Panc1 (cell line): ENCODE results near the gene LYPLA2. TPM values are rescaled to one million over a fixed set of nuclear protein-coding genes. Genes with fewer than 3 reads are reported as not detected.

Experiments
- ATAC-seq: fragments of 200-7000 bp; cut with Tn5 transposase; 2 replicates; pipeline ENCODE4 v1.9.1; 2020; ENCODE audit warnings: mild to moderate bottlenecking, moderate library complexity
- BruUV-seq: library from RNA; stranded (reverse); fragments of 400-500 nt; replicated peaks from 2 replicates; lab custom pipeline; 2021; lab: Mats Ljungman, UMichigan
- CTCF ChIA-PET: fragments of 300-600 bp; sonication (Branson Sonifier 250); formaldehyde crosslinking; loops from one replicate; lab custom pipeline; 2022; ENCODE audit warnings: antibody characterized with exemption; lab: Charles Lee
- POLR2A ChIA-PET: fragments of 300-600 bp; sonication (Branson Sonifier 250); formaldehyde crosslinking; loops from one replicate; lab custom pipeline; 2022; ENCODE audit warnings: antibody characterized with exemption; lab: Charles Lee
- DNase-seq: peaks from one replicate; pipeline ENCODE4 v3.0.0-alpha.2; 2010; ENCODE audit warnings: low read depth, low spot score
- H3K27ac ChIP-seq: 2 replicates; pipeline ENCODE4 v1.5.1; 2011; ENCODE audit warnings: mild to moderate bottlenecking, low read length, inconsistent platforms
- H3K27me3 ChIP-seq: fragments of 200-500 bp; sonication (Bioruptor generic); 2 replicates; pipeline ENCODE4 v1.6.0; 2014; ENCODE audit warnings: low read length, inconsistent platforms; ENCODE audit not compliant: control insufficient read depth, insufficient read depth
- H3K36me3 ChIP-seq: fragments of 200-500 bp; sonication (Bioruptor generic); 2 replicates; pipeline ENCODE4 v1.5.1; 2014; ENCODE audit warnings: inconsistent platforms, mild to moderate bottlenecking, low read length, moderate library complexity; ENCODE audit not compliant: control insufficient read depth, insufficient read depth
- H3K4me1 ChIP-seq: 2 replicates; pipeline ENCODE4 v1.5.1; 2011; ENCODE audit warnings: inconsistent platforms, mild to moderate bottlenecking, low read length, moderate library complexity; ENCODE audit not compliant: control insufficient read depth, insufficient read depth
- H3K4me3 ChIP-seq, 2 experiments: 2 replicates each; pipeline ENCODE4 v1.5.1; 2011 to 2012; ENCODE audit warnings: low read depth in 2 of 2, low read length in 2 of 2, mild to moderate bottlenecking in 2 of 2, inconsistent platforms in 1 of 2, moderate library complexity in 1 of 2
- H3K9me3 ChIP-seq: fragments of 200-500 bp; sonication (Bioruptor generic); 2 replicates; pipeline ENCODE4 v1.5.1; 2014; ENCODE audit warnings: low read depth, mild to moderate bottlenecking, inconsistent platforms, low read length, moderate library complexity; ENCODE audit not compliant: control insufficient read depth, insufficient read depth
- CTCF ChIP-seq: fragments of 450-650 bp; IDR thresholded peaks from 2 replicates; pipeline ENCODE4 v1.5.1; 2017; ENCODE audit warnings: mild to moderate bottlenecking
- POLR2AphosphoS5 ChIP-seq: IDR thresholded peaks from 2 replicates; pipeline ENCODE4 v1.6.1; 2012; ENCODE audit warnings: mild to moderate bottlenecking, low read depth, low read length, moderate library complexity
- REST ChIP-seq, 2 experiments: IDR thresholded peaks; 2 replicates each; pipeline ENCODE4 v1.6.1; 2011 to 2012; ENCODE audit warnings: low read depth in 2 of 2, control low read depth in 1 of 2, low read length in 1 of 2, mild to moderate bottlenecking in 1 of 2, moderate library complexity in 1 of 2; ENCODE audit not compliant: insufficient read depth in 1 of 2
- SIN3A ChIP-seq: IDR thresholded peaks from 2 replicates; pipeline ENCODE4 v1.6.1; 2012; ENCODE audit warnings: low read depth, mild to moderate bottlenecking, low read length, moderate library complexity, borderline replicate concordance; ENCODE audit not compliant: insufficient read depth
- TCF7L2 ChIP-seq: IDR thresholded peaks from 2 replicates; pipeline ENCODE4 v1.6.1; 2011; ENCODE audit warnings: mild to moderate bottlenecking, low read depth, low read length, inconsistent platforms
- in situ Hi-C: cut with HindIII; loops from 2 replicates; pipeline ENCODE4 v1.10.0; 2016; ENCODE audit warnings: low sequenced_read_pairs, low pct_unique_long_range_greater_than_20kb
- intact Hi-C: fragments of 100-400 bp; cut with micrococcal nuclease; formaldehyde crosslinking; loops from one replicate; pipeline ENCODE4 v1.10.0; 2022; ENCODE audit not compliant: unreplicated experiment
- total RNA-seq: library from RNA; stranded (reverse); gene quantifications from one replicate; pipeline ENCODE4 v1.2.1, GENCODE V29; 2021; ENCODE audit not compliant: unreplicated experiment

LYPLA2 gene
- total RNA-seq, 1 experiment from 2014 or later, result 82.9 TPM

- CTCF ChIA-PET, result interaction anchor here (0.7 kb wide), 2 partner anchors 40 to 165 kb away, joined by 3 read pairs; no protein-coding TSS in a partner anchor
- no peak for DNase-seq
Measured at GRCh38 chr1:23751050-23751814, 39.7 kb upstream of the LYPLA2 start.

More at GRCh38 chr1:23751050-23751814, 39.7 kb upstream of the LYPLA2 start:
- no peaks in the 10 kb centered on the region for H3K9me3 ChIP-seq
- no peak overlapping the region for H3K4me3 ChIP-seq
- no peak for TF ChIP-seq SIN3A
- no peak for TF ChIP-seq POLR2AphosphoS5
- TF ChIP-seq REST (IDR thresholded peaks at IDR 0.05; ENCODE audit: insufficient read depth in 1 of 2, low read depth in 2 of 2, low read length in 1 of 2), result no peak
- TF ChIP-seq TCF7L2, result no peak
- TF ChIP-seq CTCF, result peak; percentile 91
- in situ Hi-C loops, result no loop called here
- POLR2A ChIA-PET, result interaction anchor here (0.6 kb wide), 1 partner anchor 27 kb away, joined by 3 read pairs; the partner anchor contains the start of gene PITHD1
- peaks cover 36% of the 10 kb centered on the region for H3K36me3 ChIP-seq
- H3K27ac ChIP-seq, result no peak overlapping the region
- peak; percentile 94 for ATAC-seq
- 0 out of 2 replicates have a peak, but pooled peaks cover 7% of the 10 kb centered on the region for H3K4me1 ChIP-seq
- BruUV-seq, result TSS peak; percentile 53
- intact Hi-C loops, result no loop called here
- no peaks in the 10 kb centered on the region for H3K27me3 ChIP-seq
